K562 (cell line): ENCODE data around the gene POLR3GL. TPM values are rescaled to one million over a fixed set of nuclear protein-coding genes. Genes with fewer than 3 reads are reported as not detected.

Experiments used
- AFF1 ChIP-seq, 2 experiments: fragments of 450-650 bp; IDR thresholded peaks; 2 replicates each; pipeline ENCODE4 v1.6.1; 2018; ENCODE audit warnings: mild to moderate bottlenecking in 2 of 2, low read depth in 1 of 2; ENCODE audit not compliant: partially characterized antibody in 2 of 2
- CBX3 ChIP-seq, 2 experiments: IDR thresholded peaks; 1 replicate in 1 of 2; 2 replicates in 1 of 2; pipeline ENCODE4 v1.6.1; 2012; ENCODE audit warnings: inconsistent platforms in 2 of 2, low read length in 2 of 2, borderline replicate concordance in 1 of 2, control low read depth in 1 of 2
- ELF1 ChIP-seq: fragments of 200-800 bp; sonication (Bioruptor generic); IDR thresholded peaks from 2 replicates; pipeline ENCODE4 v1.6.1; 2016; ENCODE audit warnings: missing genetic modification characterization, missing compliant biosample characterization
- FOS ChIP-seq: IDR thresholded peaks from 3 replicates; pipeline ENCODE4 v1.6.1; 2011; ENCODE audit not compliant: insufficient read length; ENCODE audit errors: extremely low read depth
- FOXJ3 ChIP-seq: sonication (generic); formaldehyde crosslinking; IDR thresholded peaks from 2 replicates; pipeline ENCODE4 v1.4.0; 2020; ENCODE audit warnings: mild to moderate bottlenecking, missing genetic modification reagents
- GTF2F1 ChIP-seq: IDR thresholded peaks from 2 replicates; pipeline ENCODE4 v1.6.1; 2011; ENCODE audit warnings: low read depth, low read length, improper control_type of control experiment
- HDAC3 ChIP-seq: fragments of 450-650 bp; IDR thresholded peaks from 2 replicates; pipeline ENCODE4 v1.6.1; 2018; ENCODE audit warnings: borderline replicate concordance, mild to moderate bottlenecking, moderate library complexity; ENCODE audit not compliant: partially characterized antibody
- JUND ChIP-seq, 2 experiments: IDR thresholded peaks; 2 replicates in 1 of 2; 3 replicates in 1 of 2; pipeline ENCODE4 v1.6.1; 2011; ENCODE audit warnings: borderline replicate concordance in 2 of 2, low read depth in 2 of 2, low read length in 2 of 2, improper control_type of control experiment in 1 of 2, missing biosample characterization in 1 of 2, missing genetic modification characterization in 1 of 2, missing genetic modification reagents in 1 of 2
- MLX ChIP-seq, 2 experiments: fragments of 450-650 bp in 1 of 2; sonication (generic) in 1 of 2; formaldehyde crosslinking; conservative IDR thresholded peaks; 2 replicates each; pipeline versions ENCODE4 v1.4.0 to v1.8.1; 2020 to 2022; ENCODE audit warnings: mild to moderate bottlenecking in 1 of 2, missing genetic modification reagents in 1 of 2
- NFIC ChIP-seq: fragments of 450-650 bp; IDR thresholded peaks from 2 replicates; pipeline ENCODE4 v1.6.1; 2017; ENCODE audit warnings: mild to moderate bottlenecking, inconsistent platforms
- RBM25 ChIP-seq: fragments of 200-400 bp; formaldehyde crosslinking; IDR thresholded peaks from 2 replicates; pipeline ENCODE4 v1.6.1; 2018; ENCODE audit warnings: low read length, low read depth, moderate library complexity; ENCODE audit not compliant: severe bottlenecking
- RFX5 ChIP-seq: IDR thresholded peaks from 2 replicates; pipeline ENCODE4 v1.6.1; 2011; ENCODE audit warnings: low read depth, mild to moderate bottlenecking, improper control_type of control experiment, low read length
- ZNF518B ChIP-seq: fragments of 250-450 bp; sonication (Bioruptor Pico); IDR thresholded peaks from 2 replicates; pipeline ENCODE4 v1.5.0; 2021; ENCODE audit warnings: mild to moderate bottlenecking, moderate library complexity
- ZNF589 ChIP-seq: fragments of 200-800 bp; sonication (Bioruptor generic); IDR thresholded peaks from 2 replicates; pipeline ENCODE4 v1.6.1; 2016; ENCODE audit warnings: low read depth, missing genetic modification characterization, missing compliant biosample characterization
- polyA plus RNA-seq, 8 experiments: library from polyadenylated mRNA; depleted of rRNA in 4 of 8; stranded (reverse) in 5 of 8; unstranded in 3 of 8; fragments of >200 nt; fragmentation: Nextera tagmentation in 2 of 8; fragmentation: Illumina TruSeq in 1 of 8; extraction: Ambion mirVana in 2 of 8; extraction: Trizol in 1 of 8; gene quantifications; 2 replicates each; pipeline versions ENCODE4 v1.2.1 to v1.2.3, GENCODE V29; 2011 to 2014; ENCODE audit warnings: inconsistent platforms in 1 of 8, missing spikeins in 1 of 8
- total RNA-seq, 7 experiments: library from RNA; depleted of rRNA in 6 of 7; stranded (reverse); fragments of >200 nt in 6 of 7; fragmentation: Illumina TruSeq in 2 of 7; extraction: Trizol in 2 of 7; gene quantifications; 2 replicates each; pipeline versions ENCODE4 v1.2.1 to v1.2.3, GENCODE V29; 2011 to 2021; ENCODE audit warnings: low replicate concordance in 1 of 7
- TF ChIP-seq, protein P1 (sequence below): fragments of 250-450 bp; sonication (Bioruptor Pico); IDR thresholded peaks from 2 replicates; pipeline ENCODE4 v1.5.0; 2021
- TF ChIP-seq, protein P2 (sequence below): fragments of 250-450 bp; sonication (Bioruptor Pico); IDR thresholded peaks from 2 replicates; pipeline ENCODE4 v1.8.0; 2021; ENCODE audit warnings: moderate library complexity, mild to moderate bottlenecking, inconsistent platforms

The POLR3GL gene
- total and polyA plus RNA-seq, 9 of the 15 experiments (the other 6 are each of a cell fraction or from before 2014, with no cell fraction given), result 14.6 to 48.4 (median 38.2) TPM

DNA sequence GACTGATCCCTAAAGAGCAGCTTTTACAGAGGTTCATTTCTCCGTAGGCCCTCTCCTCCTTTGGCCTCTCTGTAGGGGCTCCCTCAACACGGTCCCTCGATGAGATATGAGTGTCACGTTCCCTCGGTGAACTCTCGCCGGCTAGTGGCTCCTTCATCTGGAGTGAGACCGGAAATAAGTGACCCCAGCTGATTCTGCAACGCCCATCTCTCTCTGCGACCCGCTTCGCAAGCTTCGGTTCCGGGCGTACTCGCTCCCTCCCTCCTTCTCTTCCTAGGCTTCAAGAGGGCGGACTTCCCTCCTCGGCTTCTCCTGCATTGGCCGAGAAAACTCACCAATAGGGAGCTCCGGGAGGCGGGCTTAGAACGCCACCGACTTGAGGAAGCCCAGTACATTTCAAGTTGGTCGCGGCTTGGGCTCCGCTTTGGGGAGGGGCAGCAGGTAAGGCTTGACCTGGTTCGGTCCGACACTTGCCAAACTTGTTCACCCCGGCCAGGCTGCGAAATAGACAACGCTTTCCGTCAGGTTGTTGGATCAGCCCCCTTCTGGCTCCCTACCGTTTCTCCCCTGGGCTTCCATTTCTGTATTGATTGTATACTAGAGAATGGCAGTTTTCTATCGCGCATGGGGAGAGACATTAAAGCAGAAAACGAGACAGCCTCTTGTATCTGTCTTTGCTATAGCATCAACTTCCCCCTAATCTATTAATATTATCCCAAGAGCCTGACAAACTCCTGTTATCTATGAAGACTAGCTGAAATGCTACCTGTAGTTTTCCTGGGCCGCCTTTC, at the start of gene POLR3GL, which contains the start of gene ANKRD34A (continued):
- TF ChIP-seq, protein P1, sequence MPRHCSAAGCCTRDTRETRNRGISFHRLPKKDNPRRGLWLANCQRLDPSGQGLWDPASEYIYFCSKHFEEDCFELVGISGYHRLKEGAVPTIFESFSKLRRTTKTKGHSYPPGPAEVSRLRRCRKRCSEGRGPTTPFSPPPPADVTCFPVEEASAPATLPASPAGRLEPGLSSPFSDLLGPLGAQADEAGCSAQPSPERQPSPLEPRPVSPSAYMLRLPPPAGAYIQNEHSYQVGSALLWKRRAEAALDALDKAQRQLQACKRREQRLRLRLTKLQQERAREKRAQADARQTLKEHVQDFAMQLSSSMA (CRISPR knock-in tag), result no peak
- TF ChIP-seq FOXJ3 (CRISPR knock-in tag) (no peak), MLX (CRISPR knock-in tag; conservative IDR thresholded peaks at IDR 0.05) (no peak), RFX5 (no peak), GTF2F1 (peak; percentile 79), JUND (IDR thresholded peaks at IDR 0.05; ENCODE audit: borderline replicate concordance, low read depth, low read length) (no peak; the same call in none of the 2 replicates), JUND (tag; IDR thresholded peaks at IDR 0.05; ENCODE audit: borderline replicate concordance, low read depth, low read length) (no peak), FOS (peak; percentile 49), ELF1 (tag) (peak; percentile 78; the same call in 1 of the 2 replicates), ZNF589 (no peak), ZNF518B (CRISPR knock-in tag) (no peak), HDAC3 (no peak), CBX3 (IDR thresholded peaks at IDR 0.05; ENCODE audit: borderline replicate concordance in 1 of 2, low read length in 2 of 2) (peak in 1 of 2 experiments; percentile 38; a peak in 1 of 3 replicates), NFIC (0 out of 2 replicates have a peak, but pooled peaks have one; percentile 36), AFF1 (IDR thresholded peaks at IDR 0.05; ENCODE audit: low read depth in 1 of 2, partially characterized antibody in 2 of 2) (peak in 1 of 2 experiments; percentile 50), RBM25 (peak; percentile 39)
- TF ChIP-seq, protein P2, sequence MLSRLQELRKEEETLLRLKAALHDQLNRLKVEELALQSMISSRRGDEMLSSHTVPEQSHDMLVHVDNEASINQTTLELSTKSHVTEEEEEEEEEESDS (CRISPR knock-in tag), result no peak
